ENCODE results near the gene DNAAF5.

- TF ChIP-seq CTCF (IDR thresholded peaks at IDR 0.05) (no peak), POLR2A (IDR thresholded peaks at IDR 0.05) (no peak)
These were observed 19.1 kb upstream of the DNAAF5 start for GRCh38 chr7:707296-708000.
